HepG2 (cell line): ENCODE results near the gene ATG9A. TPM values are rescaled to one million over a fixed set of nuclear protein-coding genes. Genes with fewer than 3 reads are reported as not detected.

Experiments used
- ARNT ChIP-seq: fragments of 450-650 bp; IDR thresholded peaks from 2 replicates; pipeline ENCODE4 v1.6.1; 2017
- BRCA1 ChIP-seq: sonication (generic); formaldehyde crosslinking; IDR thresholded peaks from 2 replicates; pipeline ENCODE4 v1.4.0; 2020; ENCODE audit warnings: missing genetic modification reagents
- FOXK1 ChIP-seq: sonication (generic); formaldehyde crosslinking; IDR thresholded peaks from 2 replicates; pipeline ENCODE4 v1.4.0; 2020; ENCODE audit warnings: low read depth, missing genetic modification reagents, borderline replicate concordance
- HINFP ChIP-seq: sonication (generic); formaldehyde crosslinking; IDR thresholded peaks from 2 replicates; pipeline ENCODE4 v1.4.0; 2020; ENCODE audit warnings: low read depth, mild to moderate bottlenecking, missing genetic modification reagents
- KDM6A ChIP-seq: IDR thresholded peaks from 2 replicates; pipeline ENCODE4 v1.6.1; 2016; ENCODE audit warnings: low read depth
- MBD4 ChIP-seq: IDR thresholded peaks from 2 replicates; pipeline ENCODE4 v1.6.1; 2012; ENCODE audit warnings: low read length, inconsistent platforms, borderline replicate concordance
- MED8 ChIP-seq: sonication (generic); formaldehyde crosslinking; IDR thresholded peaks from 2 replicates; pipeline ENCODE4 v1.8.1; 2023; ENCODE audit warnings: mild to moderate bottlenecking, missing genetic modification reagents; ENCODE audit not compliant: insufficient replicate concordance
- MXD4 ChIP-seq: IDR thresholded peaks from 2 replicates; pipeline ENCODE4 v1.6.1; 2016; ENCODE audit warnings: mild to moderate bottlenecking, missing biosample characterization, missing genetic modification reagents
- NR3C1 ChIP-seq: sonication (generic); formaldehyde crosslinking; IDR thresholded peaks from 2 replicates; pipeline ENCODE4 v1.4.0; 2020; ENCODE audit warnings: missing genetic modification reagents
- PAF1 ChIP-seq: IDR thresholded peaks from 2 replicates; pipeline ENCODE4 v1.6.1; 2016; ENCODE audit warnings: missing genetic modification reagents, missing compliant biosample characterization
- RFX1 ChIP-seq: fragments of 450-650 bp; IDR thresholded peaks from 2 replicates; pipeline ENCODE4 v1.6.1; 2017
- TFDP1 ChIP-seq: IDR thresholded peaks from 2 replicates; pipeline ENCODE4 v1.6.1; 2016; ENCODE audit warnings: missing compliant biosample characterization, missing genetic modification reagents, borderline replicate concordance
- TFE3 ChIP-seq: IDR thresholded peaks from 2 replicates; pipeline ENCODE4 v1.6.1; 2016
- ZNF101 ChIP-seq: sonication (generic); formaldehyde crosslinking; IDR thresholded peaks from 2 replicates; pipeline ENCODE4 v1.4.0; 2020; ENCODE audit warnings: mild to moderate bottlenecking, low read depth, missing genetic modification reagents, borderline replicate concordance
- ZNF30 ChIP-seq: sonication (generic); formaldehyde crosslinking; IDR thresholded peaks from 2 replicates; pipeline ENCODE4 v1.5.0; 2020; ENCODE audit warnings: mild to moderate bottlenecking, missing genetic modification reagents
- ZNF331 ChIP-seq: sonication (generic); formaldehyde crosslinking; IDR thresholded peaks from 2 replicates; pipeline ENCODE4 v1.4.0; 2020; ENCODE audit warnings: missing genetic modification reagents
- ZNF496 ChIP-seq: sonication (generic); formaldehyde crosslinking; IDR thresholded peaks from 2 replicates; pipeline ENCODE4 v1.8.1; 2023; ENCODE audit warnings: mild to moderate bottlenecking, moderate library complexity, missing genetic modification reagents; ENCODE audit not compliant: insufficient replicate concordance
- ZNF501 ChIP-seq: sonication (generic); formaldehyde crosslinking; IDR thresholded peaks from 2 replicates; pipeline ENCODE4 v1.5.1; 2020; ENCODE audit warnings: mild to moderate bottlenecking, moderate library complexity, missing genetic modification reagents
- ZNF512B ChIP-seq: sonication (generic); formaldehyde crosslinking; IDR thresholded peaks from 2 replicates; pipeline ENCODE4 v1.5.1; 2020; ENCODE audit warnings: missing genetic modification reagents, mild to moderate bottlenecking, borderline replicate concordance
- ZNF652 ChIP-seq: IDR thresholded peaks from 2 replicates; pipeline ENCODE4 v1.6.1; 2016; ENCODE audit warnings: low read depth, borderline replicate concordance
- ZNF746 ChIP-seq: sonication (generic); formaldehyde crosslinking; IDR thresholded peaks from 2 replicates; pipeline ENCODE4 v1.8.0; 2022; ENCODE audit warnings: mild to moderate bottlenecking, missing genetic modification reagents
- polyA plus RNA-seq, 8 experiments: library from polyadenylated mRNA; depleted of rRNA in 3 of 8; stranded (reverse) in 7 of 8; unstranded in 1 of 8; fragments of >200 nt; fragmentation: Illumina TruSeq in 4 of 8; extraction: Trizol in 4 of 8; gene quantifications; 2 replicates each; pipeline versions ENCODE4 v1.2.1 to v1.2.3, GENCODE V29; 2011 to 2016; ENCODE audit warnings: low read depth in 4 of 8, missing spikeins in 1 of 8, mixed read lengths in 1 of 8; ENCODE audit not compliant: insufficient read depth in 1 of 8
- total RNA-seq, 5 experiments: library from RNA; depleted of rRNA; stranded (reverse); fragments of >200 nt; fragmentation: Illumina TruSeq; extraction: Trizol; gene quantifications; 2 replicates each; pipeline ENCODE4 v1.2.3, GENCODE V29; 2016; ENCODE audit warnings: low read depth in 1 of 5
- TF ChIP-seq, protein P1 (sequence below): IDR thresholded peaks from 2 replicates; pipeline ENCODE4 v1.6.1; 2016

The ATG9A gene
- total and polyA plus RNA-seq, 2 of the 13 experiments (the other 11 are each of a cell fraction or from before 2014, with no cell fraction given): 35.0 to 131 TPM

DNA sequence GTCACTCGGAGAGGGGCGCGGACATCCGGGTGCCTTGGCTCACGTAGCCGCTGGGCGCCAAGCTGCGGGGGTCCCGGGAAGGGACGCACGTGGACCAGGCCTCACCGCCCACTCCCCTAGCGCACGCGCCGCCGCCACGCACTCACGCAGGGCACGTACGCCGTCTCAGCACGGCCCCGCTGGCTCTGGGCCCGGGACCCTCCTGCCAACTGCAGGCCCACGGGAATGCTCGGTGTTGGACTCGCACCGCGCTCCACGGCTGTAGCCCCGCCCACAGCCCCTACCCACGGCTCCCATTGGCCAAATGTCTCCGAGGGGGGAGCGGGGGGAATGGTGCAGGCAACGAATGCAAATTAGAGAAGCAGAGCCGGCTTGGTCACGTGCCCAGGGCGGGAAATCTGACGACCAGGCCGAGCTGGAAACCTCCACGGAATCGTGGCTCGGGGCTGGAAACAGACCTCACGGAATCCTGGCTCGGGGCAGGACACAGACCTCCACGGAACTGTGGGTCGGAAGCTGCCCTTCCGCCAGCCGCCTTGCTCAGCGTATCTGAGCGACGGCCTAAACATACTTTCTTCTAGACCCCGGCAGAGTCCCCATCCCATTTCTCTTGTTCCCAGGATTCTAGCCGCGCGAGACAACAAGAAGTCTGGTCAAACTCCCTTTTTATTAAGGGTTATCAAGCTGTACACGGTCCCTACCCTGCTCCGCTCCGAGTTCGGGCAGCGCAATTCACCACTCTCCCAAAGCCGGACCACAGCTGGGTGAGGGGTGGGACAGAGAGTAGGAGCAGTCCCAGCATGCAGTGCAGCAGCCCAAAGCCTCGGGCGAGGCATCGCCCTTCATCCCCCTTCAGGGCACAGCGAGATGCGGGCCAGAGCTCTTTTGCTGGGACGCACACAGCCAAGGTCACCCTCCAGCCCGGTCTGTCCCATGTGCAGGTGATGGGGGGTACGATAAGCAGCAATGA, 10.4 kb downstream of the ATG9A start, which contains the start of gene ABCB6 (continued):
- no peak for TF ChIP-seq MBD4
- peak; percentile 58; the same call in 1 of the 2 replicates for TF ChIP-seq ZNF746 (CRISPR knock-in tag)
- peak; percentile 99 for TF ChIP-seq TFDP1 (CRISPR knock-in tag)
- no peak for TF ChIP-seq ZNF496 (CRISPR knock-in tag)
- TF ChIP-seq NR3C1 (CRISPR knock-in tag): no peak
- TF ChIP-seq KDM6A (CRISPR knock-in tag): no peak
- TF ChIP-seq ZNF331 (CRISPR knock-in tag): peak; percentile 80
- TF ChIP-seq ZNF512B (CRISPR knock-in tag): peak; percentile 93; the same call in 1 of the 2 replicates
- peak; percentile 61; the same call in 1 of the 2 replicates for TF ChIP-seq FOXK1
- no peak for TF ChIP-seq ARNT
- peak; percentile 95 for TF ChIP-seq ZNF501
- TF ChIP-seq HINFP (CRISPR knock-in tag): peak; percentile 40; the same call in 1 of the 2 replicates
- peak; percentile 93 for TF ChIP-seq PAF1 (CRISPR knock-in tag)
- TF ChIP-seq TFE3 (CRISPR knock-in tag): peak; percentile 70
- TF ChIP-seq ZNF652 (CRISPR knock-in tag): no peak
- TF ChIP-seq RFX1: no peak
- peak; percentile 96 for TF ChIP-seq MXD4 (CRISPR knock-in tag)
- TF ChIP-seq, protein P1, sequence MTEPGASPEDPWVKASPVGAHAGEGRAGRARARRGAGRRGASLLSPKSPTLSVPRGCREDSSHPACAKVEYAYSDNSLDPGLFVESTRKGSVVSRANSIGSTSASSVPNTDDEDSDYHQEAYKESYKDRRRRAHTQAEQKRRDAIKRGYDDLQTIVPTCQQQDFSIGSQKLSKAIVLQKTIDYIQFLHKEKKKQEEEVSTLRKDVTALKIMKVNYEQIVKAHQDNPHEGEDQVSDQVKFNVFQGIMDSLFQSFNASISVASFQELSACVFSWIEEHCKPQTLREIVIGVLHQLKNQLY (CRISPR knock-in tag): peak; percentile 84; the same call in 1 of the 2 replicates
- no peak for TF ChIP-seq ZNF101
- TF ChIP-seq MED8 (CRISPR knock-in tag): peak; percentile 93
- TF ChIP-seq ZNF30: peak; percentile 94; the same call in 1 of the 2 replicates
- peak; percentile 92 for TF ChIP-seq BRCA1 (CRISPR knock-in tag)
